ENCODE measurements around the gene CLIC5.

DNA sequence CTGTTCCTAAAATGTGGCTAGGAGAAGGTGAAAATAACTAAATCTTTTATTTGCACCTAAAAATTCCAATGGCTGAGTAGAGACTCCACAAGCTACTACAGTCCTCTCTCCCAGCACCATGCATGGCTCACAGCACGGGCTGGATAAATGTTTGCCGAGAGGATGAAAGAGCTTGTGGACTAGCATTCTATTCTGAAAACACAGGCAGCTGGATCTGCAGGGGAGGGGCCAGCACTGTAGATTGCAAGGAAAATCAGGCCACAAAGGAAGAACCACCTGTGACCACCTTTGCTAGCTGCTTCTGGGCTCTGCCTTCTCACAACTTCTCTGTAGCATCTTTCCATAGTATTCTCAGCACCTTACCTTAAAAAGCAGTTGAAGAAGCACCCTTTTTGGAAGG lies 46.6 kb downstream of the CLIC5 start:
- no peak for TF ChIP-seq POLR2A (IDR thresholded peaks at IDR 0.05)
- TF ChIP-seq, protein P1, sequence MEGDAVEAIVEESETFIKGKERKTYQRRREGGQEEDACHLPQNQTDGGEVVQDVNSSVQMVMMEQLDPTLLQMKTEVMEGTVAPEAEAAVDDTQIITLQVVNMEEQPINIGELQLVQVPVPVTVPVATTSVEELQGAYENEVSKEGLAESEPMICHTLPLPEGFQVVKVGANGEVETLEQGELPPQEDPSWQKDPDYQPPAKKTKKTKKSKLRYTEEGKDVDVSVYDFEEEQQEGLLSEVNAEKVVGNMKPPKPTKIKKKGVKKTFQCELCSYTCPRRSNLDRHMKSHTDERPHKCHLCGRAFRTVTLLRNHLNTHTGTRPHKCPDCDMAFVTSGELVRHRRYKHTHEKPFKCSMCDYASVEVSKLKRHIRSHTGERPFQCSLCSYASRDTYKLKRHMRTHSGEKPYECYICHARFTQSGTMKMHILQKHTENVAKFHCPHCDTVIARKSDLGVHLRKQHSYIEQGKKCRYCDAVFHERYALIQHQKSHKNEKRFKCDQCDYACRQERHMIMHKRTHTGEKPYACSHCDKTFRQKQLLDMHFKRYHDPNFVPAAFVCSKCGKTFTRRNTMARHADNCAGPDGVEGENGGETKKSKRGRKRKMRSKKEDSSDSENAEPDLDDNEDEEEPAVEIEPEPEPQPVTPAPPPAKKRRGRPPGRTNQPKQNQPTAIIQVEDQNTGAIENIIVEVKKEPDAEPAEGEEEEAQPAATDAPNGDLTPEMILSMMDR (IDR thresholded peaks at IDR 0.05): no peak
